ENCODE data around the gene SRSF3.

DNA sequence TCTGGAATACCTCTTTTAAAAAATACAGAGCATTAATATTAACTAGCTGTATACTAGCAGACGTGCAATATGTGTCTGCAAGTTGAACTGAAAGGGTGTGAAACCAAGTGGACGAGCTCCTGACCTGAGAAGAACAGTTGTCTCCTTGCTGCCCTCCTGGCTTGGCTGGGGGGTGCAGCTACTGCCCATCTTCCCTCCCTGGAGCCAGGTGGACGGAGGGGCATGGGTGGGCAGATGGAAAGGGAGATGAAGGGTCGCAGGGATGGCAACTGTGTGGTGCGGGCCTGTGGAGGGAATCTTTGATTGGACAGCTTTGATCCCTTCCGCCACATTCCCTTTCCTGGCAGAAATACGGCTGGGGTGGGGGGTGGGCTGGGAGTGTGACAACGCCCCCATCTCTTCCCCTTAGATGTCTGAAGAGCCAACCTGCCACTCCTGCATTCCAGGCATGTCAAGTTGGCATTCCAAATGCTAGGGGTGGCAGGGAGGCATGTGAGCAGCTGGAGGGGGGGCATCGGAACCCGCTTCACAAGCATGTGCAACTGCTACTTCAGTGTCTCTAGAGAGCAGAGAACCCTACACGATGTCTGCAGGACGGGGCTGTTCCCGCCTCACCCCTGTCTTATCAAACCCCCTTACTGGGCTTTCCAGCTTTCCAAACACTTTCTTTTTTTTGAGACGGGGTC lies 37.3 kb downstream of the SRSF3 start:
- TF ChIP-seq, protein P1, sequence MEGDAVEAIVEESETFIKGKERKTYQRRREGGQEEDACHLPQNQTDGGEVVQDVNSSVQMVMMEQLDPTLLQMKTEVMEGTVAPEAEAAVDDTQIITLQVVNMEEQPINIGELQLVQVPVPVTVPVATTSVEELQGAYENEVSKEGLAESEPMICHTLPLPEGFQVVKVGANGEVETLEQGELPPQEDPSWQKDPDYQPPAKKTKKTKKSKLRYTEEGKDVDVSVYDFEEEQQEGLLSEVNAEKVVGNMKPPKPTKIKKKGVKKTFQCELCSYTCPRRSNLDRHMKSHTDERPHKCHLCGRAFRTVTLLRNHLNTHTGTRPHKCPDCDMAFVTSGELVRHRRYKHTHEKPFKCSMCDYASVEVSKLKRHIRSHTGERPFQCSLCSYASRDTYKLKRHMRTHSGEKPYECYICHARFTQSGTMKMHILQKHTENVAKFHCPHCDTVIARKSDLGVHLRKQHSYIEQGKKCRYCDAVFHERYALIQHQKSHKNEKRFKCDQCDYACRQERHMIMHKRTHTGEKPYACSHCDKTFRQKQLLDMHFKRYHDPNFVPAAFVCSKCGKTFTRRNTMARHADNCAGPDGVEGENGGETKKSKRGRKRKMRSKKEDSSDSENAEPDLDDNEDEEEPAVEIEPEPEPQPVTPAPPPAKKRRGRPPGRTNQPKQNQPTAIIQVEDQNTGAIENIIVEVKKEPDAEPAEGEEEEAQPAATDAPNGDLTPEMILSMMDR (conservative IDR thresholded peaks at IDR 0.05 in 1 of 2, IDR thresholded peaks at IDR 0.05 in 1 of 2; ENCODE audit: extremely low read depth in 1 of 2, insufficient read depth in 1 of 2, low read depth in 1 of 2, low read length in 2 of 2) = no peak
- TF ChIP-seq EZH2 (IDR thresholded peaks at IDR 0.05; ENCODE audit: borderline replicate concordance, low read length) = no peak

Data from mammary epithelial cell (primary cell).